ELF-1 (cell line): Measurements from ENCODE around the gene NSMF.

ENCODE experiments used
- DNase-seq: peaks from one replicate; pipeline ENCODE4 v3.0.0-alpha.2; 2016; ENCODE audit warnings: low read depth, low spot score

NSMF gene

DNA sequence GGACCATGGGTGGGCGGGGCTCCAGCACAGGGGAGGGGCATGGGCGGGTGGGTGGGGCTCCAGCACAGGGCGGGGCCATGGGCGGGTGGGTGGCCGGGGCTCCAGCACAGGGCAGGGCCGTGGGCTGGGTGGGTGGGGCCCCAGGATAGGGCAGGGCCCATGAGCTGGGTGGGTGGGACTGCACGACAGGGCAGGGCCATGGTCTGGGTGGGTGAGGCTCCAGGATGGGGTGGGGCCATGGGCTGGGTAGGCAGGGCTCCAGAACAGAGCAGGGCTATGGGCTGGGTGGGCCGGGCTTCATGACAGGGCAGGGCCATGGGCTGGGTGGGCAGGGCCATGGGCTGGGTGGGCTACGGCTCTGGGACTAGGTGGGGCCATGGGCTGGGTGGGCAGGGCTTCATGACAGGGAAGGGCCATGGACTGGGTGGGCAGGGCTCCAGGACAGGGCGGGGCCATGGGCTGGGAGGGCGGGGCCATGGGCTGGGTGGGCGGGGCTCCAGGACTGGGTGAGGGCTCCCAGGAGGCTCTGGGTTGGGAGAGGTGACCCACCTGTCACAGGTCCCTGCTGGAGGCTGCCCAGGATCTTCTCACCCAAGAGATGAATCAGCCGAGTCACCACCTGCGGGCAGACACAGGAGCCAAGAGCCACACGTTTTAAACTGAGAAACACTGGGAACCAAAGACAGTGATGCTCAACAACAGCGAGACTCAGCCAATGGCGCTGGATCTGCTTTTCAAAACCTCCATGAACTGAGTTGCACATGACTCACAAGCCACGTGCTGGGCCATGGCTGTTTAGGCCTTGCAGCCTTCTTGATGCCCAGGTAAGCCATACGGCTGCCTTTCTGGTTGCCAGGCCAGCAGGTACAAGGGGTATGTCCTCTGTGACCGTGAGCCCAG lies 33.6 kb upstream of the NSMF start:
- peak; percentile 29 for DNase-seq

DNA sequence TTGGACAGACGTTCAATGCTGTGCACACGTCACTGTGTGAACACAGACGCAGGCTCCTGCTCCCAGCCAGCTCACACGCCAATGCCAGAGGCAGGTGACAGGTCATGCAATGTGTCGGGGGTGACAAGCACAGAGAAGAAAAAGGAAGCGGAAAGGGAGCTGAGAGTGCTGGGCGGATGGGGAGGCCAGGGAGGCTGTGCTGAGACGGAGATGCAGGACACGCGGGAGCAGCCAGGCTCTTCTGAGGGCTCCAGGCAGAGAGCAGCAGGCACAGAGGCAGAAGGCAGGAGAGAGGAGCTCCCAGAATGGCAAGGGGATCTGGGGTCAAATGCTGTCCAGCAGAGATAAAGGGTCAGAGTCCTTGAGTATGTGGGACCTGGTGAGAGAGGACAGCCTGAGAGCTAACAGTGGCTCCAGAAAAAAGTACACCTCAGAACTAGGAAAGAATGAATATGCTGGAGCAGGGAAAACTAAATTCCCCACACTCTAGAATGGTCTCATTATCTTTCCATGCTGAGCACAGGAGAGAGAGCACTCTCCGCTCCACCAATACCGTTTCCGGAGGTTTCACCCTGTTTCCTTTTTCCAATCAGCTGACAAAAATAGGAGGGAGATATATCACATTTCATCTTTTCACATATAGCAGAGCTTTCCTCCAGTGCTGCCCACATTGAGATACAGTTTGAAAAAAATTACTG lies 32.8 kb upstream of the NSMF start:
- DNase-seq = no peak

DNA sequence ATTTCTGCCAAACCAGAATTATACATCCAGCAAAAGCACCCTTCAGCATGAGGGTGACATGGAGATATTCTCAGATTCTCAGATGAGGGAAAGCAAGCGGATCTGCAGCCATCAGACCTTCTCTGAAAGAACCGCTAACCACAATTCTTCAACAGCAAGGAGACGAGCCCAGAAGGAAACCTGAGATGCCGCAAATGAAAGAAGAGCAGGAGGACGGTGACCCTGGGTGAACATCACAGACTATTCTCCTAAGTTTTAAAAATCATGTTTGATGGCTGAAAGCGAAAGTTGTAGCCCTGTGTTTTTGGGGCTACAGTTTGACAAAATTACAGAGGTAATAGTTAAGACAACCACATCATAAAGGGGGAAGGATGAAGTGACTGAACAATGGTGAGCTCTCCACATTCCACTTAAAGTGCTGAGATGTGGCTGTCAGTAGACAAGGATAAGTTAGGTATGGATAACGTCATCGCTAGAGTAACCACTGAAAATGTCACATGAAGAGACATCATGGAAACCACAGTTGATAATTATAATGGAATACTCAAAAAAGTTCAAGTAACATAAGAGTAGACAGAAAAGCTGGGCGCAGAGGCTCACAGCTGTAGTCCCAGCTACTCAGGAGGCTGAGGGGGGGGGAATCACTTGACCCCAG lies 31.5 kb upstream of the NSMF start:
- DNase-seq = no peak

DNA sequence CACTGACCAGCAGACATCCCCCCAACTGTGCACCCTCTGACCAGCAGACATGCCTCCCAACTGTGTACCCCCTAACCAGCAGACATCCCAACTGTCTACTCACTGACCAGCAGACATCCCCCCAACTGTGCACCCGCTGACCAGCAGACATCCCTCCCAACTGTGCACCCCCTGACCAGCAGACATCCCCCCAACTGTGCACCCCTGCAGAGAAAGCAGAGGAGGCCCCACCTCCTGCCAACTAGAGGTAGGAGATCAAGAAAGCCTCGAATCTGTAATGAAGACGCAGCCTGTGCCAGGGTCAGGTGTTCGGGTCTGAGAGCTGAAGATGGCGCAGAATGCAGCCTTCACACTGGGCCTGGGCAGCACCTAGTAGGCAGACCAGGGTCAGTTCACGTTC lies 29.8 kb upstream of the NSMF start:
- DNase-seq = no peak

DNA sequence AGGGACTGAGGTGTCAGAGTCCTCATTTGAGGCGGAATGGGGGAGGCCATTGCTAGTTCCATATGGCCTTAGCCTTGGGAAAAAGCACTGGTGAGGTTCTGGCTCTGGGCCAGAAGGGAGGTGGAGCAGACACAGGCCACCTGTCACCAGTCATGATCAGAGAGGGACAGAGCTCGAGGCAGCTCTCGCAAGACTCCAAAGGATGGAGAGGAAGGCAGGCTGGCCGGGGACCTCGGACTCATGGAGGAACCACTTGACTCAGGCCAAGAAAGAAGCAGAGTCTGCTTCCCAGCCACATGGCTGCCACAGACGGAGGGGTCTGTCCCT lies 29.2 kb upstream of the NSMF start:
- no peak for DNase-seq

DNA sequence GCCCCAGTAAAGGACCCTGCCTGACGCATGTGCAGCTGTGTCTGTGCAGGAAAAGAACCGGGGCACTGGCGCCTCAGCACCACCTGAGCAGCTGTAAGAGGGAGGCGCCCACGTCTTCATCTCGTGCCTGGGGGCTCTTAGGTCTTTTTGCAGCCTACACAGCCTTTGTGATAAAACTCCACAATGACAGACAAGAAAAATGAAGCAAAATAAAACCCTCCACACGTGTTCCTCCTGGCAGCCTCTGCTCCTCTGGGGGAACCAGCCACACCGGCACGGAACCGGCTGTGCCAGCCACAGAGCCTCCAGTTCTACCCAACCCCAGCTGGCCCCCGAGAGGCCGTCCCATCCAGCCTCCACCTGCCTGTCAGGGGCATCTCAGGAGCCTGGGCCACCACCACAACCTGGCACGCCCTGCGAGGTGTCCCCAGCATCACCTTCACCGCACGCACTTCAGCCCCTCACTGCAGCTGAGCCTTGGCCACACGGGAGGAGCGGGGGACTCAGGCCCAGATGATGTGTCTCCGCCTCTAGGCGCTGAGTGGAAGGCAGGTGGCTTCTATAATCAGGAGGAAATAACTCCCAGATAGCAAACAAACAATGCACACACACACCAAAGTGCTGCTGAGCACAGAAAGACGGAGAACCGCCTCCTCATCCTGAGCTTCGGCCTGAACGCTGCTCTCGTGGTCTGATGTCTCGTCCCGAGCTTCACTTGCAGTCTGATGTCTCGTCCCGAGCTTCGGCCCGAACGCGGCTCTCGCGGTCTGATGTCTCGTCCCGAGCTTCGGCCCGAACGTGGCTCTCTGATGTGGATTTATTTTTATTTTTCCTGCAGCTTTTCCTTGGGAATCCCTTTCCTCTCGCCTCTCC lies 28.6 kb upstream of the NSMF start:
- no peak for DNase-seq

DNA sequence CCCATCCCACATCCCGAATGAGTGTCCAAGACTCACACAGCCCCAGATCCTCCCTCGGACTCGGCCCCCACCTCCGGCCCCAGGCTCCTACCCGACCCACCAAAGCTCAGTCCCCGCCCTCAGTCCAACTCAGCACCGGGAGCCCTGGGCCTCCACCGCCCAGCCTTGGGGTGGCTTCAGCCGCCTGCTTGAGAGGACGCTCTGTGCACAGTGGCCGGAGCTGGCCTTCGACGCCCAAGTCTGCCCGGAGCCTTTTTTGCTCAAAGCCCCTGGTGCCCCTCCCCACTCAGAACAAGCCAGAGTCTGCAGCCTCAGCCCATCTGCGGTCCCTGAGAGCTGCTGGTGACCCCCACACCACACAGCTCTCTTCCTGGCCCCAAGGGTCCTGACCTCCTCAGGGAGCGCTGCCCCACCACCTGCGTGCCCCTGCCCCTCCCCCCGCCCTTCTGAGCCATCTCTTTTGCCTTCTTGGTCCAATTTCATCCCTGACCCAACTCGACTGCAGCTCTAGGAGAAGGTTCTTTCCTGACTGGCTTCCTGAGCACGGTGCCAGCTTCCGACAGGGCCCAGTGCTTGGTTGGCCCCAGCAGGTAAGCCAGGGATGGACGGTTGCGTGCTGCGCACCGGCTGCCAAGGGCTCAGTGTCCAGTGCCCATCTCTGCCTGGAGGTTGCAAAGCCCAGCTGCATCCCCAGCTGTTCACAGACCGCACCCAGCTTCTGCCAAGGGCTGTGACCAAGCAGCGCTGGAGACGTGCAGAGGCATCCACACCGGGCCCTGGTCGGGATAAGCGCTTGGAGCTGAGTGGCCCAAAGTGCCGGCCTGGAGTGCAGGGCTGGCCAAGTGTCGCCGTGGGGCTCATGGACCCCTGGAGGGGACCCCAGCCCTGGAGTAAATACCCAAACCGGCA lies 27.7 kb upstream of the NSMF start:
- DNase-seq = no peak

DNA sequence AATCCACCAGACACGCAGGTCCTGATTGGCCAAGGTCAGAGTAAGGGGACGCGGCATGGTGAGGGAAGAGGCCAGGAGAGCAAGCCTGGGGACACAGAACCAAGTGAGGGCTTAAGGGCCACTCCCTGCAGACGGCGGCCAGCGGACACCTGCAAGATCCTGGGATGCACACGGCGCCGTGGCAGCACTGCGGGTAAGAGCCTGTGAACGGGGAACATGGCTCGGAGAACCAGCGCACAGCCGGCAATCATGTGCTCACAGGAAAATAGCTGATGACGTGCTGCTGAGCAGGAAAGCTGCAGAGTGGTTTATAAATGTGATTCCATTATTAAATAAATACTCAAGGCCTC lies 27.0 kb upstream of the NSMF start:
- no peak for DNase-seq

DNA sequence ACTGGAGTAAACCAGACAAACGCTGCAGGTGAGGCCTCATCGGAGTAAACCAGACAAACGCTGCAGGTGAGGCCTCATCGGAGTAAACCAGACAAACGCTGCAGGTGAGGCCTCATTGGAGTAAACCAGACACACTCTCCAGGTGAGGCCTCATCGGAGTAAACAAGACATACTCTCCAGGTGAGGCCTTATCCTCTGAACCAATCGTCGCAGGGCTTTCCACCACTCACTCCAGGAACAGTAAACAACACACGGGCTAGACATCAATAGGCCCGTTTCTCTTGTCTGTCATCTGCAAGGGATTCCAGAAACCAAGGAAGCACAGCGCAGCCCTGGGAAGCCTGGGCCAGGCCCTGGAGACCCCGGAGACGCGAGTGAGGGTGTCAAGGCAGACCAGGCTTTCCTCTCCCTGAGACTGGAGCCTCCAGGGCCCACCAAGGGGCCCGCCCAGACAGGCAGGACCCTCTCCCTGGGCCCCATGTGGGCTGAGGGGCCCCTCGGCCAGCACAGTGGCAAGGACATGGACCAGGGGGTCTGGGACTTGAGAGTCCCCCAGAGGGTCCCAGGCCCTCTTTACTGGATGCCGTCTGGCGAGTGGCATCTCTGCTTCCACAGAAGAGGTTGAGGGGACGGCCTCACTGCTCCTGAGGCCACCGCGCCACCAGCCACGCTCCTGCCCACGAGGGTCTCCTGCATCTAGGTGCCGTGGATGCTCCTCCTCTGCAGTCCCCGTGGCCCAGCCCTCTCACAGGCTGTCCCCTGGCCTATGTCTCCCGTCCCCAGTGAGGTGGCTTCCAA lies 26.4 kb upstream of the NSMF start:
- no peak for DNase-seq

DNA sequence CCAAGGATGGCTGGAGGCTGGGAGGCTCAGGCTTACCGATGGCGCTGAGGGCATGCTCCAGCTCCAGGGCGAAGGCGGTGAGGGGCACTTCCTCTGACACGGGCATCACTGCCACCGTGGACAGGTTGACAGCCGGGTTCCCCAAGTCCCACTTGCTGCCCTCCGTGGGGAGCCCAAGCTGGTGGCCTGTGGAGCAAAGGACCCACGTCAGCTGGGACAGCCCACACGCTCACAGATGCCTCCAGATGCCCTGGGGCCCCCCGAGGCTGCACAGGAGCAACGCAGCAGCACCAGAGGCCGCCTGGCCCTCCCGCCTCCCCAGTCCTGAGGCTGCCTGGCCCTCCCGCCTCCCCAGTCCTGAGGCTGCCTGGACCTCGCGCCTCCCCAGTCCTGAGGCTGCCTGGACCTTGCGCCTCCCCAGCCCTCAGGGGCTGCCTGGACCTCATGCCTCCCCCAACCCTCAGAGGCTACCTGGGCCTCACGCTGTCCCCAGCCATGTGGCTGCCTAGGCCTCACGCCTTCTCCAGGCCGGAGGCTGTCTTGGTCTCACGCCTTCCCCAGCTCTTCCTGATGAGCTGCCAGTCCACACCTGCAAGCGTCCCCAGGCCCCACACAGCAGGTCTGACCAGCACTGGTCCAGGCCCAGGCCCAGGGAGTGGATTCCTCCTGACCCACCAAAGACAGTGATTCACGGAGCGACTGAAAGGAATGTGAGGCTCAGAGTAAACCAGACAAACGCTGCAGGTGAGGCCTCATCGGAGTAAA lies 25.6 kb upstream of the NSMF start:
- DNase-seq = no peak

DNA sequence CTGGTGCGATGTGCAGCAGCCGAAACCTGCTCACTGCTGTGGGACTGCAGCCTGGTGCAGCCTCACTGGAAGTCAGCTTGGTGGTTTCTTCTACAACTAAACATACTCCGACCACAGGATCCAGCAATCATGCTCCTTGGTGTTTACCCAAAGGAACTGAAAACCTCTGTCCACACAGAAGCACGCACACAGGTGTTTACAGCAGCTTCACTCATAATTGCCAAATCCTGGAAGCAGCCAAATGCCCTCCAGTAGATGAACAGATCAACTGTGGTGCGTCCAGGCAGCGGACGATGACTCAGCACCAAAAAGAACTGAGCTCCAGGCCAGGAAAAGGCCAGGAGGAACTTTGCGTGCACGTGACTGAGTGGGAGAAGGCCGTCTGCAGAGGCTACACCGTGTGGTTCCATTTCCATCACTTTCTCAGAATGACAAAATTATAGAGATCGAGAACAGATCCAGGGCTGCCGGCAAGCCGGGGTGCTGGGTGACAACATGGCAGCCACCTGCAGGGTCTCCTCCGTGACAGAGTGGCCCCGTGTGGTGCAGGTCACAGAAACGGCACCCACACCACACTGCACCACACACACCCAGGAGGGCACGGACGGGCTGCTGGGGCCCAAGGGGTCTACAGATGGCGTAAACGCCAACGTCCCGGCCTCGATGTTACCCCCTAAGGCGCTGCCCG lies 23.1 kb upstream of the NSMF start:
- peak; percentile 53 for DNase-seq

DNA sequence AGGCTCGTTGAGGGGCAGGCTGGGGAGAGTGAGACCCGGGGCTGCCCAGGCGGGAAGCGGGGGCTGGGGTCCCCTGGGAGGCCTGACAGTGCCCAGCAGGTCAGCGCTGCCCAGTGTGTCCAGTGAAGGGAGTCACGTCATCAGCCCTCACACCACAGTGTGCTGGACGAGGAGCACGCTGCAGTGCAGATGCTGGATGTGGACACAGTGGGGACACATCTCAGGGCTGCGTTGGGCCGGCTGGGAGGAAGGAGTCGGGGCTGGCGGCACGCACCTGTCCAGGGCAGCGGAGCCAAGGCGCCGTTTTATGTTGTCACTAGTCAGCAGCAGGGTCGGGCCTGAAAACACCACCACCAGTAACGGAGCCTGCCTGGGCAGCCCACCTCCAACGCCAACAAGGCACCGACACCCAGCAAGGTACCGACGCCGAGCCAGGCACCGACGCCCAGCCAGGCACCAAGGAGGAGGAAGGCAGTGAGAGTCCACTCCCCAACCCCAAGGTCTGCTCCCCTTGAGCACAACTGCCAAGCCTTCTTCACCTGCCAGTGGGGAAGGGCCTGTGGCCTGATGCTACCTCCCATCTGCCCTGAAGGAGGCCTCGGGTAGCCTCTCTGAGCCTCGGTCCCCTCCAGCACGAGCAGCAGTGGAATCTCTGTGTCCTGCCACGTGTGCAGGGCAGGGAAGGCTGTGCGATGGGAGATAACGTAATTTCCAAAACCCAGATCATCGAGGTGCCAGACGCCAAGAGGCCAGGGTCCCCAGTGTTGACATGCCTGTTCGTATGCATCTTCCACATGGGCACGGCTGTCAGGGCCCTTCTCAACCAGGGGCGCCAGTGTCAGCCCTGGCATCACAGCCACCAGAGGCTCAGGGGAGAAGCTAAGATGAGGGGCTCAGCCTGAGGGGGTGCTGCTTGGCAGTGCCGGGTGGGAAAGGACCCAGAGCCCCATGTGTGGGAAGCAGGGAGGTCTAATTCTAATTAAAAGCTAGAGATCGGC lies 21.9 kb upstream of the NSMF start:
- DNase-seq = no peak

DNA sequence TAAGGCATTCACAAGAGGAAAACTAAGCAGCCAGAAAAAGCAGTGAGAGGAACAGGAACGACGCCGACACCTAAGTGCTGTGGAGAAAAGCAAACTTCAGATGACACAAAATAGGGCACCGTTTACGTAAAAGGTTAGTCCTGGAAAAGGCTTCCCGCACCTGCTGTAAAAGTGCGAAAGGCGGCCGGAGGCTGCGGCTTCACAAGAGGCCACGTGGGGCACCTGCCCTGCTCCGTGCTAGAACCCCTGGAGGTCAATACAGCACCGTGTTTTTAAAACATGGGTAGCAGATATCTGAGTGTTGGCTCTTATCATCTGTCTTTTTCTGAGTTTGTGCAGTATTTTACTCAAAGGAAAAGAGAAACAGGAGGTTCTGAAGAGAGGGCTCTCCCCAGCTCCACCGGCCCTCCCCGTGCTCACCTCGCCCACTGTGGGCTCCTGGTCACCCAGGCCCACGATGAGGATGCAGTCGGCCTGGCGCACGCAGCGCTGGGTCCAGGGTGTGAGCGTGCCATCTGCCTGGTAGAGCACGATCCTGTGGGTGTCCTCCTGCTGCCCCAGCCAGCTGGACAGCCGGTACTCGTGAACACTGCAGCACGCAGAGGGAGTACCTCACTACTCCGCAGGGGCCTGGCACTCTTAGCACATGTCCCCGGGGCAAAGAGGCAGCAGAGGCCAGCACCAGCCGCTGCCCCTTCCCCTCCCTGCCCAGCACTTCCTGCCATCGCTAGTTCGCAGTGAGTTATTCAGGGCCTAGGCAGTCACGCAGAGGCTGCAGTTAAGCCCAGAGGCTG lies 21.0 kb upstream of the NSMF start:
- no peak for DNase-seq

DNA sequence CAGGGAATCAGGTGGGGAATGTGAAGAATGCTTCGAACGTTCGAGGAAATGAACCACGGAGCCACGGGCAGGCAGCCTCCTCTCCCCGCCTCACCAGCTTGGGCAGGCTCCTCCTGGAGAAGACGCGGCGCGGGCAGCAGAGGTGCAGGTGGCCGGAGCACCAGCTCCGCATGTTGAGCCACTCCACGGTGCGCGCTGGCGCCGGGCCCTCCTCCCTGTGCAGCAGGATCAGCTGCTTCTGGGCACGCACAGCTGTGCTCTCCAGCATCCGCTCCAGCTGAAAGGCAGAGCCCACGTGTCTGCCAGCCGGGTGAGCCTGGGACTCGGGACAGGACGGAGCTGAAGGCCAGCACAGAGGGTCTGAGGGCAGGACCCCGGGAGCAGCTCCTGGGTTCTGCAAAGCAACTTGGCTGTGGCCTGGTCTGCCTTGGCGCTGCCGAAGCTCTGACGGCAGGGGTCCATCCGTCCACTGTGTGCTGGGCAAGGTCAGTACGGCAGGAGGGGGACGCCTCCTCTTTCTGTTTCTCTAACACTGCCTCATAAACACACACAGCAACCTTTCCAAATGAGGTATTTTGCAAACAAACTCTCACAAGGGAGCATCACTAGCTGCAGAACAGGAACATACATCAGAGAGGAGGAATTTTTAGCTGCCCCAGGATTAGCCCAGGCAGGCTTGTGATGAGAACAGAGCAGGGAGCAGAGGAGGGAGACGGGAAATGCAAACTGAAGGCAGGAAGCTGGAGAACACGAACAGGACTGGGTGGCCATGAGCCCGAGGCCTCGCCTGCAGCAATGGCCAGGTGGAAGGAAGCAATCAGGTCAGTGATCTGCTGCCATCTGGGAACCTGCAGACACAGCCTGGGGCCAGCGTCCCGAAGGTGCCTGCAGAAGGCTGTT lies 20.1 kb upstream of the NSMF start:
- peak; percentile 41 for DNase-seq

DNA sequence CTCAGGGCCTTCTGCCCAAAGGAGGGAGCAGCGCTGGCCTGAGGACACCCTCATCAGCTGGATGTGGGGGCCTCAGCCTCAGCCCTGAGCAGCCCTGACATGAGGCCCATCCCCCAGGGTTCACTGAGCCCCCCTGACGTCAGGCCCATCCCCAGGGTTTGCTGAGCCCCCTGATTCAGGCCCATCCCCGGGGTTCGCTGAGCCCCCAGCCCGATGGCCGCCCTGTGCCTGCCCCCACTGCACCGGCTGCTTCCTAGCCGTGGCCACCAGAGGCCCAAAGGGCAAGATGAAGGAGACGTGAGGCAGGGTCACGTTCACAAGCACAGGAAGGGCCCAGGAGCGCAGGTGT lies 19.5 kb upstream of the NSMF start:
- no peak for DNase-seq
